ENCODE results near the gene TEDDM1.

TEDDM1 gene

DNA sequence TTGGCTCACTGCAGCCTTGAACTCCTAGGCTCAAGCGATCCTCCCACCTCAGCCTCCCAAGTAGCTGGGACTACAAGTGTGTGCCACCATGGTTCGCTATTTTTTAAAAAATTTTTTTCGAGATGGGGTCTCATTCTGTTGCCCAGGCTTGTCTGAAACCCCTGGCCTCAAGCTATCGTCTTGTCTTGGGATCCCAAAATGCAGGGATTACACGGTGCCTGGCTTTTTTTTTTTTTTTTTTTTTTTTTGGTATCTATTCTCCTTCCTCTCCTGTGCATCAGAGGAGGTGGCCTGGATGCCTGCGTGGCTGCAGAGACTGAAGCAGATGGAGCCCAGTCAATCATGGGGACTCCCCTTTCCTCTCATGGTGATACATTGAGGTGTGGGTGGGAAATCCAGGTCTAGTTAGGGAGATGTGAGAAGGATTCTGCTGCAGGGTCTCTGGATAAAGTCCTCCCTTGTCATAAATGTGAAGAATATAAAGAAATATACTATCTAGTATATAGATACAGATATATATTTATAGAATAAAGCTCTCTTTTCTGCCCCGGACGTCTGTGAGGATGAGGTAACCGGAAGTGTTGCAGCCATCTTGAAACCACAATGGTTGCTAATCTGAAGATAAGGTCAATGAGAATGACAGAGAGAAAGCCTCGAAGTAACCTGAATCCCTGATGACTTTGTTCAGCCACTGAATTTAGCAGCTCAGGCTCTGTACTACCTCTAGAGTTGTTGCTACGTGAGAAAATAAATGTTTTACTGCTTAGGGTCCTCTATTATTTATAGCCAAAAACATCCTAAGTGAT lies 30.0 kb upstream of the TEDDM1 start:
- Histone ChIP-seq H3K36me3 (ENCODE audit: control insufficient read depth, insufficient read depth, low read length) (no peaks in the 10 kb centered on the region), H3K27me3 (replicated peaks; ENCODE audit: control insufficient read depth, insufficient read depth, low read length) (no peaks in the 10 kb centered on the region), H3K4me3 (replicated peaks; ENCODE audit: low read depth, low read length) (no peak overlapping the region)
- peak; percentile 46 for DNase-seq (ENCODE audit: extremely low read depth, insufficient read length)
- TF ChIP-seq, protein P1, sequence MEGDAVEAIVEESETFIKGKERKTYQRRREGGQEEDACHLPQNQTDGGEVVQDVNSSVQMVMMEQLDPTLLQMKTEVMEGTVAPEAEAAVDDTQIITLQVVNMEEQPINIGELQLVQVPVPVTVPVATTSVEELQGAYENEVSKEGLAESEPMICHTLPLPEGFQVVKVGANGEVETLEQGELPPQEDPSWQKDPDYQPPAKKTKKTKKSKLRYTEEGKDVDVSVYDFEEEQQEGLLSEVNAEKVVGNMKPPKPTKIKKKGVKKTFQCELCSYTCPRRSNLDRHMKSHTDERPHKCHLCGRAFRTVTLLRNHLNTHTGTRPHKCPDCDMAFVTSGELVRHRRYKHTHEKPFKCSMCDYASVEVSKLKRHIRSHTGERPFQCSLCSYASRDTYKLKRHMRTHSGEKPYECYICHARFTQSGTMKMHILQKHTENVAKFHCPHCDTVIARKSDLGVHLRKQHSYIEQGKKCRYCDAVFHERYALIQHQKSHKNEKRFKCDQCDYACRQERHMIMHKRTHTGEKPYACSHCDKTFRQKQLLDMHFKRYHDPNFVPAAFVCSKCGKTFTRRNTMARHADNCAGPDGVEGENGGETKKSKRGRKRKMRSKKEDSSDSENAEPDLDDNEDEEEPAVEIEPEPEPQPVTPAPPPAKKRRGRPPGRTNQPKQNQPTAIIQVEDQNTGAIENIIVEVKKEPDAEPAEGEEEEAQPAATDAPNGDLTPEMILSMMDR (IDR thresholded peaks at IDR 0.05; ENCODE audit: insufficient read depth, low read length, poor library complexity, severe bottlenecking): no peak

DNA sequence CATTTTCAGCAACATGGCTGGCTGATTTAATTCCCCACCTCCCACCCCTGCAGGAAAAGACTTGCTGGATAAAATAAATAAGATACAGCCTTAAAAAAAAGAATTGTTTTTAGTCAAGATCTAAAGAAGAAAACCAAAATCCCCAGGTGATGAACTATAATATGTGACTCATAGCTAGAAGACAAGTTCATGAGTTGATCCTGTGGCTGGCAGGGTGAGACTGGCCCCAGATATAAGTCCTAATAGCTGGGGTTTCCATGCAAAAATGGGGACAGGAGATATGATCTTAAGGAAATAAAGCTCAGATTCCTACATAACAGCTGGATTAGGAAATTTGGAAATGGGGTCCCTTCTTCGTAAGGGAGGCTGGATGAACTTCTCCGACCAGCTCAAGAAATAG lies 27.6 kb upstream of the TEDDM1 start:
- Histone ChIP-seq H3K36me3 (ENCODE audit: control insufficient read depth, insufficient read depth, low read length) (no peaks in the 10 kb centered on the region), H3K27me3 (replicated peaks; ENCODE audit: control insufficient read depth, insufficient read depth, low read length) (no peaks in the 10 kb centered on the region), H3K4me3 (replicated peaks; ENCODE audit: low read depth, low read length) (no peak overlapping the region)
- no peak for DNase-seq (ENCODE audit: extremely low read depth, insufficient read length)
- TF ChIP-seq, protein P1 (IDR thresholded peaks at IDR 0.05; ENCODE audit: insufficient read depth, low read length, poor library complexity, severe bottlenecking): no peak

DNA sequence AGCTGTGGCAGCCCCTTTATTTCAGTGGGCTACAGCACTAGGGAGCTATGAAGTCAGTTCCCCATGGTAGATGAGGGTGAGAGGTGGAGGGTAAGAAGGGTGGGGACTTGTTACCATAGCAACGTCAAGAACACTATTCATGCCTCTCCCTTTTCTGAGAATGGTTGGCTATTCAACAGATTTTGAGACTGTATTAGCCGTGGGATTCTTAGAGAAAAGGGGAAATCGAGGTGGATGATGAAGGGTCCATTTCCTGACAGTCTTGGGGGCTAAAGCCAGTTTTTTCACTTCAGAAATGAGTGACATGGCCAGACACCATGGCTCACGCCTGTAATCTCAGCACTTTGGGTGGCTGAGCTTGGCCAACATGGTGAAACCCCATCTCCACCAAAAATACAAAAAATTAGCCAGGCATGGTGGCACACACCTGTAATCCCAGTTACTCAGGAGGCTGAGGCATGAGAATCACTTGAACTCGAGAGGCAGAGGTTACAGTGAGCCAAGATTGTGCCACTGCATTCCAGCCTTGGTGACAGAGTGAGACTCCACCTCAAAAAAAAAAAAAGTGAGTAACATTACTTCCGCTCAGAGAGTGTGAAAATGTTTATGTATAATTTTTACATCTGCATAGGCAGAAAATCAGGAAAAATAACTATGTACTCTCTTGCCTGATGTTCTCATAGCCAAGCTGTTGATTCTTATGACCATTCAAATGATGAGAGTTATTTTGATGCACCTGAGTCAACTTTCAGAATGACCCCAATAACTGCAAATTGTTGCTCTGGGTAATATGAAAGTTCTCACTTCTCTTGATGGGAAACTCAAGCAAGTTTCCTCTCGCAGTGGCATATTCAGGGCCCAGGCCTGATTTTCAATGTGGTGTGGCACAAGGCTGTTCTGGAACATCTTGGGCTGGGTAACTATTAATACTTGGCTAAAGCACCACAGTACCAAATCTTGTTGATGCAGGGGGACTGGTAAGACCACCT lies 26.3 kb upstream of the TEDDM1 start:
- H3K27me3 ChIP-seq (replicated peaks; ENCODE audit: control insufficient read depth, insufficient read depth, low read length): no peaks in the 10 kb centered on the region
- no peak overlapping the region; the same call in 1 of the 2 replicates for H3K4me3 ChIP-seq (replicated peaks; ENCODE audit: low read depth, low read length)
- no peaks in the 10 kb centered on the region for H3K36me3 ChIP-seq (ENCODE audit: control insufficient read depth, insufficient read depth, low read length)

DNA sequence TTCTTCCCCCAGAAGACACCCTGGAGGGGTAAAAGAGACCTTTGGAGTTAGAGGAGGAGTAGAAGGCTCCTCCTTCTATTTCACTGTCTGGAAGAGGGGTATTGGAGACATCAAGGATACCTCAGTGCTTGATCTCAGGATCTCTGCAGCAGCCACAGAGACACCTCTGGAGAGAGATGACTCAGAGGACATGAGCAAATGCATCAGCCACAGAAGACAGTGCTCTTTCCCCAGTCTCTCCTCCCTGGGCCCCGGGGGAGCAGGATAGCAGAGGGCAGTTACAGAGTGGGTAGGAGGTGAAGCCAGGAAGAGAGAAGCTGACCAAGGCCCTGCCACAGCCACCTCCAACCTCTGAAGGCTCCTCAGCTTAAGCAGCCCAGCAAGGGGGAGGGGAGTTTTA lies 15.3 kb upstream of the TEDDM1 start:
- TF ChIP-seq, protein P1 (IDR thresholded peaks at IDR 0.05; ENCODE audit: insufficient read depth, low read length, poor library complexity, severe bottlenecking): no peak

More for the DNA sequence above, 26.3 kb upstream of the TEDDM1 start:
- DNase-seq (ENCODE audit: extremely low read depth, insufficient read length): peak; percentile 78
- TF ChIP-seq, protein P1 (IDR thresholded peaks at IDR 0.05; ENCODE audit: insufficient read depth, low read length, poor library complexity, severe bottlenecking): no peak

DNA sequence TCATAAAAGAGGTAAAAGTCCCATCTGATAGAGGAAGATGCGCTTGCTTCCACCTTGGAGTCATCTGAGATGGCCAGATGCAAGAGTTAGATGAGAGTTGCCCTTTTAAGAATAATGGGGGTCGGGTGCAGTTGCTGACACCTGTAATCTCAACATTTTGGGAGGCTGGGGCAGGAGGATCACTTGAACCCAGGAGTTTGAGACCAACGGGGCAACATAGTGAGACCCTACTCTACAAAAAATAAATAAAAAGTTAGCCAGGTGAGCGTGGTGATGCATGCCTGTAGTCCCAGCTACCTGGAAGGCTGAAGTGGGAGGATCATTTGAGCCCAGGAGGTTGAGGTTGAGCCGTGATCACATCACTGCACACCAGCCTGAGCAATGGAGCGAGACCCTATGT lies 13.5 kb upstream of the TEDDM1 start:
- TF ChIP-seq, protein P1 (IDR thresholded peaks at IDR 0.05; ENCODE audit: insufficient read depth, low read length, poor library complexity, severe bottlenecking): no peak
- no peaks in the 10 kb centered on the region for H3K36me3 ChIP-seq (ENCODE audit: control insufficient read depth, insufficient read depth, low read length)
- no peak overlapping the region for H3K4me3 ChIP-seq (replicated peaks; ENCODE audit: low read depth, low read length)
- H3K27me3 ChIP-seq (replicated peaks; ENCODE audit: control insufficient read depth, insufficient read depth, low read length): no peaks in the 10 kb centered on the region
- no peak for DNase-seq (ENCODE audit: extremely low read depth, insufficient read length)

More for the DNA sequence above, 15.3 kb upstream of the TEDDM1 start:
- H3K4me3 ChIP-seq (replicated peaks; ENCODE audit: low read depth, low read length): no peak overlapping the region
- H3K27me3 ChIP-seq (replicated peaks; ENCODE audit: control insufficient read depth, insufficient read depth, low read length): no peaks in the 10 kb centered on the region
- H3K36me3 ChIP-seq (ENCODE audit: control insufficient read depth, insufficient read depth, low read length): no peaks in the 10 kb centered on the region
- no peak for DNase-seq (ENCODE audit: extremely low read depth, insufficient read length)
